GM04504 (cell line): Measurements from ENCODE around the gene ARID5B.

Experiments used
- DNase-seq: peaks from one replicate; pipeline ENCODE4 v3.0.0-alpha.2; 2012; ENCODE audit warnings: low read depth

Gene ARID5B

DNA sequence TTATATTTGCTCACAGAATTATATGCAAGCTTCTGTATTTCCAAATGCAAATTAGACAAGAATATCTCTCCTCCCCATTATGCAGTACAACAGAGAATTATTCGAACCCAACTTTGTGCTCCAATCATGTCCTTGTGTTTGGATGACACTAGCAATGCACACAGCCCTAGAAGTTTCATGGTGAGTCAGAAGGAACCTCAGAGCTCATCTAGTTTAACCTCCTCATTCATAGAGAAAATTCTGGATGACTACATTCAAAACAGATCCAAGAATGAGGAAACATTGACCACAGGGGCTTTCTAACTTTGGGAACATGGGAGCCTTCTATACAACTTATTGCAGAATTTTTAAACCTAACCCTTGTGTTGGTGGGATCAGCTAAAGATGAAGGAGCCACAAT lies 12.8 kb upstream of the ARID5B start:
- no peak for DNase-seq

DNA sequence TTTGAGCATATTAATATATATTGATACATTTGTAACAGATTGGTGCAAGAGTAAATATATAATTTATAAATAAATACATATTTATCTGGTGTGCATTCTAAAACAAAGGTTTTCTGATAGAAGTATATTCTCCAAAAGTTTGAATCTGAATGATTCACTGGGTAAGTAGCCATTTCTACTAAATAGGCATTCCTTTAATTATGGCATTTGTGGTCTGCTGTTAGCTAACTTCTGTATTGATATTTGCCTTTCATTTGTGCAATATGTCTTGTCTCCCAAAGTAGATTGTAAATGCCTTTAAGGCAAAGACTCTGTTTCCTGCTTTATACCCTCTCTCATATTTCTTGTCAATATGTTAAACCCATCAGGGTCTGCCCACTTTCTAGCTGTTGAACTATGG lies 11.1 kb upstream of the ARID5B start:
- no peak for DNase-seq

DNA sequence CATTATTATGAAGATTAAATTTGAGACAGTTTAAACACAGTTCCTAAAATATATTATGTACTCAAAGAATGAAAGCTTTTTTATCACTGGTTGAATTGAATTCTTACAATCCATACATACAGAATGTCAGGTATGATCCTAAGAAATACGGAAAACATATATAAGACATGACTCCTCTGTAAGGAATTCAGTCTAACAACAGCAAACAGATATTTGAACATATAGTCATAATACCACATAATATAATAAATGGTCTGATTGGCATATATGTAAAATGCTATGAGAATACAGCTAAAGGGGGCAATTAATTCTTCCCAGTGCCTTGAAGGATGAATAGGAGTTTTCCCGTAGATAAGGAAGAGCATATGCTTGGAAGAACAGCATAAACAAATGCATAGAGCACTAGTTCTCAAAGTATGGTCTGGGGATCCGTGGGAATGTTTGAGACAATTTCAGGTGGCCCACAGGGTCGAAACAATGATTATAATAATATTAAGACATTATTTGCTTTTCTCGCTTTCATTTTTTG lies 10.6 kb upstream of the ARID5B start:
- DNase-seq = no peak

DNA sequence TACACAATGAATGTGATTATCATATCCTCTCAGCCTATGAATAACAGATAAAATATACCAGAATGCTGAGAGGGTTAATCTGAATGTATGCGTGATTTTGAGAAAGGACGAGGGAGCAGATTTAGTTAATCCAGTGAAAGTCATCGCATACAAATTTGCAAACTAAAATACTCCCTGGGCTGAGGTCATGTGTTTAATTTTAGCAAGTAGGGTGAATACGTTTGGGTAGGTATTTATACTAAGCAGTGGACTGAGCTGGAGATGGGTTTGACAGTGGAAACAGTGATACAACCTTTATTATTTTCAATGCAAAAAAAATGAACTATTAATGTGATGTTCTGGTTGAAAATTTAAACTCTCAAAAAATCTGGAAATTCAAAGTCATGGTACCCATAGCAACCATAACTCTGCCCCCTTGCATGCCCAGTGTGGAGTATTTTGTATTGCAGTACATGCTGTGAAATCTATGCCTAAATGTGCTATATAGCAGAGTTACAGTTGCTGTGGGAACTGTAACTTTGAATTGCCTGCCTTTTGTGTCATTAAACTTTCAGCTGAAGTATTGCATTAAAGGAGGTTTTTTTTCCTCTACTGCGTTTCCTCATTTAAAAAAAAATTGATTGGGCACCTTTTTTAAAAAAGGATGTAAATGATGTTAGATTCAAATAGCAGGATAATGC lies 9.5 kb upstream of the ARID5B start:
- DNase-seq = no peak

DNA sequence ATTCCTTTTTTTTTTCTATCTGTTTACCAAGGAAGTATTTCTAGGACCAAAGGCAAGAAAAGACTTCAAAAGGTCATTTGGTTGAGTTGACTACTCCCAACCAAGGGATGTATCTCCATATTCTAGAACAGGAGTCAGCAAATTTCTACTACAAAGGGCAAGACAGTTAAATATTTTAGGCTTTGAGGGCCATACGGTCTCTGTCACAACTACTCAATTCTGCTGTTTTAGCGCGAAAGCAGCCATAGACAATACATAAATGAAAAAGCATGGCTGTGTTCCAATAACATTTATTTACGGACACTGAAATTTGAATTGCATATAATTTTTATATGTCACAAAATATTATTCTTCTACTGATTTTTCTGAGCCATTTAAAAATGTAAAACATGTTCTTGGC lies 8.5 kb upstream of the ARID5B start:
- DNase-seq = no peak

DNA sequence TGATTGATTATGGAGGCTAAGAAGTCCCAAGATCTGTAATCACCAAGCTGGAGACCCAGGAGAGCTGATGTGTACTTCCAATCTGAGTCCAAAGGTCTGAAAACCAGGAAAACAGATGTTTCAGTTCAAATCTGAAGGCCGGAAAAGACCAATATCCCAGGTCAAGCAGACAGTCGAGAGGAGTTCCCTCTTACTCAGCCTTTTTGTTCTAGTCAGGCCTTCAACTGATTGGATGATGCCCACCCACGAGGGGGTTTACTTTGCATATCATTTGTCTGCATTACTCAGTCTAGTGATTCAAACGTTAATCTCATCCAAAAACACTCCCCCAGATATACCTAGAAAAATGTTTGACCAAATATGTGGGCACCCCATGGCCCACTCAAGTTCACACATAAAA lies 7.4 kb upstream of the ARID5B start:
- no peak for DNase-seq

DNA sequence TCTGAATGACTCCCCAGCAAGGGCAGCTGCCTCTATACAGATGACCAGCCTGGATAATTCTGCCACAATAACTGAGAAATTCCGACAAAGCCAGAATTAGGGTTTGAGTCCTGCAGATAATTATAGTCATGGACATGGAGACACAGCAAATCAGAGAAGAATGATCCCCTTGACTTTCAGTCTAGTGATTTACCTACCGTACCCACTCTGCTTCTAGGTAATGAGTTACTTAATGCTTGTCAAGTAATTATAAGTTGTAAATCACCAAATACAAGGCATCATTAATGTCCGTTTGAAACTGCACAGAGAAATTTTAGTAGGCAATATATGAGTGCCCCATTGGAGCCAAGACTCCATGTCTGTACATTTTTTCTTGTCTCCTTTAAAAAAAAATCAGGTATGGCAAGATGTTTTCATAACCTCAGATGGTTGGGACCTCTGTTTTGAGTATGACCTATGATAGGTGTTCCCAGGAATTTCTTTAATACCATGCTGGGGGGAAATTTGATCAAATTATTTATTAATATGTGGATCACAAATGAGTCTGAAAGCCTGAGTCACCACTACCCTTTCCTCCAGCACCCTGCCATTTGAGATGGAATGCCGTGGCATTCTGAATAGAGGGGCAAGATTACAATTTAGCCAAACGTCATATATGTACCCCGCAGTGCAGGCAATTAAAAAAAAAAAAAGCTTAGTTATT lies 5.5 kb upstream of the ARID5B start:
- no peak for DNase-seq

DNA sequence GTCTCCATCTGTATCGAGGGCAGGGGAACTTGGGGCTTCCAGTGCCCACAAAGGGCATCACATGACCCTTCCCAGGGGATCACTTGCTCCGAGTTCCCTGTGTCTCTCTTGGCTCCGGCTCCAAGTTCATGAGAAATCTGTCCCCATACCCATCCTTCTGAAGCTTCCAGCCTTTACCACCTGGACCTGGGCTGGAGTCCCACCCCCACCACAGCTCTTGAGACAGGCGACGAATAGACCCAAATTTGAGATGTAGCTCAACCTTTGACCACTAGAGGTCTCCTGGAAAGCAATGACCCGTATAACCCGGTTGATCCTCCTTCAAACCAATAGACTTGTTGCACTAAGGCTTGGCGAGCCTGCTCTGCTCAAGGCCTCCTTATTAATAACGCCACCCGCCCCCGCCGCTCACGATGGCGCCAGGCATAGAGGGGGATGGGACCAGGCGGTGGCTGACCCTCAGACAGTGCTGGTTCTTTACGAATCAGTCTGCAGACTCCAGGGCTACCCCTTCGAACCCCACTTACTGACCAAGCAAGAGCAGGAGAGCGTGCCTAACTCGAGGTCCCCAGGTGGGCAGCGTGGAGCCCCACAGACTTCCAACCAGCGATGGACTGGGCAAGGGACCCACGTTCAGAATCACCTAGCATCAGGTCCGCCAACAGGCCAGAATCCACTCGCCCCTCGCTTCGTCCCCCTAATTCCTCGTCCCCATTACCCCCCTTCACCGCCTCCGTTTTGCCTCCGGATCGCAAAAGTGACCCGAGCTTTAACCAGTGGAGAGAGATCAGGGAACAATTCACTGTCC lies 4.4 kb upstream of the ARID5B start:
- no peak for DNase-seq

DNA sequence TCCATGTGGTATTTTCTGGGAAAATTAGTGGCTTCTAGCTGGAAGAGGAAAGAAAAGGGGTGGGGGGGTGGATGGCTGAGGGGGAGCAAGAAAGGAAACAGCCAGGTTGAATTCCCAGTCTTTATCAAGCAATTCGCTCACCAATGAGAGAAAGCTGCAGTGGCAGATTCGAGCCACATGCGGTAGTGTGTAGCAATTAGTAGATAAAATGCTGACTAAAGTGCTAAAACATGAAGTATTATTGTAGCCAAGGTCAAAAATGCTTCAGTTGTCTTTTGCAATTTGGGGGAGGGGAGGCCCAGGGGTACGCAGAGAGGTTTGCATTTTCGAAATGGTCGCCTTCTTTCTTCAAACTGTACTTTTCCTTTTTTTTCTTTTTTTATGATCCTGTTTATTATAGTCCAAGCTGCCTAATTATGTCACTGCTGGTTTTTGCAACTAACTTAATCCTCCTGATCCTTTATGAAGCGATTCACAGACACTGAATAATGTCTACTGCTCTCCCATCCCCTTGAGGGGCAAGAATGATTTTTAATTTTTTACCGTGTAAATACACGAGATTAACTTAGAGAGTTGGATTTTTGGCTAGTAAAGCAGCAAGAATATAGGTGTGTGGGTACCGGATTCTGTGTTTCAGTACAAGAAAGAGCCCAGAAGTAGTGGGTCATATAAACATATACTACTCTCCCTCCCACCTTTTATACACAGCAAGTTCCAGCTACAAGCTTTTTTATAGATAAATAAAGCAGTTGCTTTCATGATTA lies 3.6 kb upstream of the ARID5B start:
- no peak for DNase-seq

DNA sequence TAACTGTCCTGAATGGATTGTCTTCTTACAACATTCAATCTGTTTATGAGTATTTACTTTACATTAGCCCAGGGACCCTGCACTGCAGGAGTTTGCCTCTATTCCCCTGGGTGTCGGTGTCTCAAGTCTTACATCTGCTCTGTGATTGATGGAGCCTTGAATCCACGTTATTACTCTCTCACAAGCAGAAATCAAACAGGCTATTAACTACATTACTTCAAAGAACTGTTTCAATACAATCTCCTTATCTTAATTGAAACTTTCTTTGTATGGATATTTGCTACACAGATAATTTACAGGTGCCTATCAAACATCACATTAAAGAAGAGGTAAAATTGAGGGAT lies 3.1 kb upstream of the ARID5B start:
- no peak for DNase-seq

DNA sequence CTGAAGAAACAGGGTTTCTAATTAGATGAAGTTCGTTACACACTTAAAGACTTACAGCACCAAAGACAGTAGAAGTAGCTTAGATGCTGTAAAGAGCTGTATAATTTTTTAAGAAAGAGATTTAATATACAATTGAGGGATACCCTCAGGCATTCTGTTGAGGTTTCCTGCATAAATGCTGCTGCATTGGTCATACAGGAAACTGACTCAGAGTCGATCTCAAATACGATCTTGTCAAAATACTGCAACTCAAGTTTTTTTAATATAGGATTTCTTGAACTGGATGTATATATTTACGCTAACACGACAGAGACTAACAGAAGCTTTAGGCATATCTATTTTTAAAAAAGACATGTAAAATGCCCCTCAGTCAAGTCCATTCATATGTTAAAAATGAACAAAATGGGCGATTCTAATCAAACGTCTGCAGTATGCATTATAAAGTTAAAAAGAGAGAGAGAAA lies 2.4 kb upstream of the ARID5B start:
- no peak for DNase-seq

DNA sequence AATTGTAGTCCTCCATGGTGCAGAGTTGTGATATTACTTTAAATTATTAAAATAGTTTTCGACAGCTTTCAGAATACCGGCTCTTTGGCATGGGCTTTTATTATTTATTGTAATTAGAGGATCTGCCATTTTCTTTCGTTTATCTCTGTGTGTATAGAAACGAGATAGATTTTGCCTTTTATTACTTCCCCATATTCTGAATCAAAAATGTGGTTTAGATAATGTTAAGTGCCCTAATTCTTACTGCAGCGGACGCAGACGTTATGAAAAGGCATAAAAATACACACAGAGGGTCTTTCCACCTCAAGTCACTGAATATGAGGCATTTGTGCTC lies 1.9 kb upstream of the ARID5B start:
- DNase-seq = no peak

DNA sequence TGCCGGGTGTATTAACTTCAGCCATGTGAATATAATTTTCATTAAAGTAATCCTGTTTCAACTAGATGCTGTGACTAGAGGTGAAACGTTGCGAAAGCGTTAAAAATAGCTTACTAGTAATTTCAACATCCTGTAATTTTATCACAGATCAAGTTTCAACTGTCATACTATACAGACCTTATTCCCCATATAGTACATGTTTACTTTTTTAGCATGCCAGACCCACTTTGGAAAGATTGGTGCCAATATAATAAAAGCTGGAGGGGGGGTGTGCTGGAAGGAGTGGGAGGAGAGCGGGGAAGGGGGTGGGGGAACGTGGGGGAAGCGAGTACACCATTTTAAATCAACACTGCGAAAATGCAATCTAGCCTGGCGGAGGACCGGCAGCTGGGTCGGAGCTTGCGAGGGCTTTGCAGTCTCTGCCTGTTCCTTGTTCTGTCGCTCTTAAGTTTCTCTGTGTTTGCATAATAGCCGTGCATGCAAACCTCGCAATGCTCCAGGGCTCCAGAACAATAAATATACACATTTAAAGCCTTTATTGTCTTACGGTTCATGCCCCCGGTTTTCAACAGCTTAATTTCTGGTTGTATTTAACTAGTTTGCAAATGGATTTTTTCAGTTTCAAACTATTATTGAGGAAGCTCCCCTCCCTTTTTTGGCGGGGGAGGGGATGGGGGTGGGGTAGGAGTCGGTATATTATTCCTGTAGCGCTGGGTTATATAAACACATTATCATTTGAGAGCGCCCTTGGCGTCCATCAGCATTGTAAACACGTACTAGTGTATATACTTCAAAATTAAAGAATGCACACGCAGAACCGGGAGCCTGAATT lies 1.3 kb upstream of the ARID5B start:
- DNase-seq = no peak

DNA sequence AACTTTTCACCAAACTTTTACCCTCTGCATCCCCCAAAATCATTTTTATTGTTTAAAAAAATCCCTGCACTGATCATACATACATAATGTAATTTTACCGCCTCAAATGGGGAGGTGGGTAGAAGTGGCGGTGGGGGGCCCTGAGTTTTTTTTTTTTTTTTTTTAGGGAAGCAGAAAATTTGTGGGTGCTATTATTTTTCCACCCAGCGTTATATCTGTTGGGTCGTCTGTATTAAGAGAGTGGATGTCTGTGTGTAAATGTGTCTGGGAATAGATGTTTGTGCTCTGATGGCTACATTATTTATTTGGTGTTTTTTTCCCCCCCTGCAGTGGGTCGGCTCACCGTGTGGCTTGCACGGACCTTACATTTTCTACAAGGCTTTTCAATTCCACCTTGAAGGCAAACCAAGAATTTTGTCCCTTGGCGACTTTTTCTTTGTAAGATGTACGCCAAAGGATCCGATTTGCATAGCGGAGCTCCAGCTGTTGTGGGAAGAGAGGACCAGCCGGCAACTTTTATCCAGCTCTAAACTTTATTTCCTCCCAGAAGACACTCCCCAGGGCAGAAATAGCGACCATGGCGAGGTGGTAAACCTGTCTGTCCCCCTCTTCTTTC lies 438 bp downstream of the ARID5B start:
- DNase-seq = no peak

DNA sequence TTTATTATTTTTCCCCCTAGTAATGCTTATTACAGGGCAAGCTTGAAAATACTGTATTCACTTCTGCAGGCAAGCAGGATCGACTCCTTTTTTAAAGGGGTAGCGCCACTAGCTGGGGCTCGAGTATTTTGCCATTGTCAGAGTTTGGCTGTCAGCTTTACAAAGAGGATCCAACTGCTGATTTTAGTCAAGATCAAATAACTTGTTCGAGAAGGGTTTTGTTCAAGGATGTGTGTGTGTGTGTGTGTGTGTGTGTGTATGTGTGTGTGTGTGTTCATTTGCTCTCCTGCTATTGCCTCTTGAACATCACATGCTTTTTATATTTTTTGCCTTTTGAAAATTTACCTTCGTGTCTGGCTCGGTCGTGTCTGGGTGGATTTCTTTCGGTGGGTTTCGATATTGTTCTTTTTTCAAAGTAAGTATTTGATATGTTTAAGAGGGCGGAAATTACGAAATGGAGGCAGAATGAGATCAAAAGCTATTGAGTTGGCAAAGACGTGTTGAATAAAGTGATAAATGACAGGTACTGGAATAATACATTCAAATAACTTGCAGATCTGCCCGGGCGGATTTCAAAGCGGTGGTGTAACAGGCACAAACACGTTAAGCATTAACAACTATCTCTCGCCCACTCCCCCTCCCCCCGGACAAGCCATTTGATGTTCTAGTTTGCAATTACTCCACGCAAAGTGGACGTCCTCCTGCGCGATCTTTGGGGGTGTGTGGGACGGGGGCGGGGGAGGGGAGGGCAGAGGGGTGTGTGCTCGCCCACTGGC lies 1.1 kb downstream of the ARID5B start:
- no peak for DNase-seq

DNA sequence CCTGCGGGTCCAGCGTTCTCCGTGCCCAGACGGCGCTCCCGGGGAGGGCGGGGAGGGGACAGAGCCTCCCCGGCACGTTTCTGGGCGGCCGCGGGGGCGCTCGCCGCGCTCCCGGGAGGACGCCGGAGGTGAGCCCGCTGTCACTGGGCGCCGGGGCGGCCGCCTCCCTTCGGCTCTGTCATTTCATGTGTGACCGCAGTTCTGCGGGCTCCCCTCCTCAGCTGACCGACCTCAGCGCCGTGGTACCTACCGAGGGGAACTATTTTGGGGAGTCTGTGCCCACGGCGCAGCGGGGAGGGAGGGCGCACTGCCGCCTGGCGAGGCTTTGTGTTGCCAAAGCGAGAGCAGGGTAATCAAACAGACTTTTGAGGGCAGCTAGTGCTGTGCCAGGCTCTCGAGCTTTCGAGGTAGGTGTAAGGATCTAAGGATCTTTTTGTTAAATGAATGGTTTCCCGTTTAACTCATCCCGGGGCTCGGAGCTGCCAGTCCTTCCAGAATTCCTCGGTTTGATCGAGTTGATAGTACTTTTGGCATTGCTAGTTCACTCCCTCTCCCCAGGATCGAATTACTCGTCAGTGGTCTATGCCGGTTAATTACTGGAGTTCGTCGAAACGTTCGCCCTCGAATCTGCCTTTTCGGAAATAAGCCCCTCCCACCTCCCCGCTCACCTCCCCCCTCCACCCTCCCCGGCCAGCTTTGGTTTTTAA lies 1.9 kb downstream of the ARID5B start:
- DNase-seq = no peak

DNA sequence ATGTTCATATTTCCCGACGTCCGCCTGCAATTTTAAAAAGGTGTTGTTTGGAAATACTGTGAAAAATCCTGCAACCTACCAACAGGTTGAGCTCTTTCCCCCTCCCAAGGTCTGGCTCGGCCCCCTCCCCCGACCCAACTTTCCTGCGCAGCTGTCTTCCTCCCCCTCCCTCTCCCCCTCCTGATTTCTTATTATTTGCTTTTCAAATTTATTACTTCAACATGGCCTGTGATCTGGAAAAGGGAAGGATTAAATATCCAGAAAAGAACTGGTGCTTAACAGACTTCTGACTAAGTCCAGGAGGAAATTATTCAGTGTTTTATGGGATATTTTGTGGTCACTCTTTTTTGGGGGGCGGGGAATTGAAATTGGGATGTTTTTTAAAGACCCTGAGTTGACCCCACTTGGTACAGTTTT lies 2.4 kb downstream of the ARID5B start:
- no peak for DNase-seq

DNA sequence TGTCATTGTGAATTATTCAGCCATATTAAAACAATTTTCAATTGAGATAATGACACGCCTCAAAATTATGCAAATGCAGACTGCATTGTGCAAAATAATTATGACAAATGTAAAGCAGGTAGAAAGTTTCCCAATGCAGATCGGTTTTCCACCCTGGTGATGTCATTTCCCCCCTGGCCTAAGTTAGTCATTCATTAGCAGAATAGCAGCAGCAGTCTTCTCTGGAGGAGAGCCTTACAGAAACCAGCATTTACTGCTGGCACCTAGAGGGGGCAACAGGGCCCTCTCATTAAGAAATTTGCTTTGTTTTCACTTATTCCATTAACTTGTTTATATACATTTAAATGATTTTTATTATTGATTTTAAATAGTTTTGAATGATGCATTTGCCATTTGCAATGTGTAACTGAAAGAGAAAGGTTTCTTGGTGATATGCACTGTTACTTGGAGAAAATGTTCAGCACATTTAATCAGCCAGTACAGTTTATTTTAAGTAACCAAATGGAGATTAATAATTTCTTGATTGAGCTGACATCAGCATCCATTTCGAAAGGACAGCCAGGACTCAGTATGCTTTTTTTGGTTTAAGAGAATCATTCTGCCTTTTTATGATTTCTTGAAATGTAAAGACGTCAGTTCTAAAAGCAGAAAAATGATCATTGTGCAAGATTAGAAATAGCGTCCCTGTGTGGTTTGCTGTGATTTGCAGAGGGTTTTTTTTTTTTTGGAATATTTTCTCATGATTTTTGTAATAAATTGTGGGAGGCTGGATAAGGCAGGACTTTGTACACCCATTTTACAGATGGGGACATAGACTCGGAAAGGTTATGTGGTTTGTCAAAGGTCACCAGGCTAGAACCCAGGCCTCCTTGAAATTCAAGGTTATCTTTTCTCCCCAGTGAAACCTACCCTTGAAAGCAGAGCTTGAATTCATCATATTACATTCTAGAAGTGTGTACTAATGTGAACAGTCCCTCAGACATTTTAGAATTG lies 3.5 kb downstream of the ARID5B start:
- no peak for DNase-seq
